GM21526 (cell line): ENCODE measurements around the gene LYAR.

ENCODE experiments used
- ATAC-seq: cut with Tn5 transposase; IDR thresholded peaks from one replicate; pipeline ENCODE4 v1.9.1; 2021; ENCODE audit warnings: moderate library complexity; ENCODE audit not compliant: unreplicated experiment, low FRiP score

Gene LYAR

DNA sequence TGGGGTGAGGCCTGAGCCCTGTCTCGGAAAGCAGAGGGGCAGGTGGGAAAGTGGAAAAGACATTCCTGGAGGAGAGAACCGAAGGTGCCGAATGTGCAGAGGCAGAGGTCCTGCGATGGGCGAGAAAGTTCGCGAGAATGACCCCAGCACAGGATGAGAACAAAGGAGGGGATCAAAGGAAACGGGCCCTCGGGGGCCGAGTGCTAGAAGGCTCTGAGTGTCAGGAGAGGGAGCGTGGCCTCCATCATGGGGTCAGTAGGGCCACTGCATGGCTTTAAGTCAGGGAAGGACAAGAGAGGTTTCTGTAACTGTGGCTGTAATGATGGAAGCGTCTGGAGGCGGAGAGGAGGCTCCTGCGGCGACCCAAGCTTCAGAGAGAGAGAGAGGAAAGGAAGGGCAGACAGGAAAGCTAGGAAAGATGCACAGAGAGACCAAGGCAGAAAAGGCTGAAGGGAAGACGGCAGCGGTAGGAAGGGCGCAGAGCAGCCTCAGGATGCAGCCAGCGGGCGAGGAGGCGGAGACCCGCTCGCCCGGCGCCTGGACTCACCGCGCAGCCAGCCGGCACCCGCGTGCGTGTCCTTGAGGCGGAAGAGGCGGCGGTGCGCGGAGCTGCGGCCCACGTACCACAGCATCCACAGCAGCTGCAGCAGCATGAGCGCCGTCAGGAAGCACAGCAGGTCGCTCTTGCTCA, 63.9 kb downstream of the LYAR start:
- no peak for ATAC-seq
